Breast epithelium (tissue), 4 donors: ENCODE data around the gene SFXN5. TPM values are rescaled to one million over a fixed set of nuclear protein-coding genes. Genes with fewer than 3 reads are reported as not detected.

Experiments
- DNase-seq, 2 donors: peaks; one replicate each; pipeline ENCODE4 v3.0.0-alpha.2; 2019; ENCODE audit warnings: low spot score in 2 of 2
- H3K27ac ChIP-seq, 2 donors: fragments of 200-600 bp; sonication (generic) in 1 of 2; one replicate each; pipeline ENCODE4 v1.5.1; 2016 to 2019; ENCODE audit warnings: mild to moderate bottlenecking in 1 of 2
- H3K27me3 ChIP-seq, 2 donors: fragments of 200-600 bp; sonication (generic) in 1 of 2; one replicate each; pipeline versions ENCODE4 v1.5.1 to v1.6.0; 2017 to 2019; ENCODE audit warnings: control low read depth in 1 of 2, mild to moderate bottlenecking in 1 of 2
- H3K36me3 ChIP-seq: fragments of 200-600 bp; one replicate; pipeline ENCODE4 v1.5.1; 2019
- H3K4me1 ChIP-seq, 2 donors: fragments of 200-600 bp; sonication (generic); one replicate each; pipeline ENCODE4 v1.5.1; 2016 to 2019; ENCODE audit warnings: control low read depth in 1 of 2
- H3K4me3 ChIP-seq, 3 donors: fragments of 200-600 bp; sonication (generic); 1 replicate in 2 of 3; 2 replicates in 1 of 3; pipeline ENCODE4 v1.5.1; 2016 to 2019; ENCODE audit warnings: mild to moderate bottlenecking in 3 of 3, moderate library complexity in 2 of 3
- H3K9me3 ChIP-seq, 2 donors: fragments of 200-600 bp; sonication (generic) in 1 of 2; one replicate each; pipeline ENCODE4 v1.5.1; 2016 to 2019; ENCODE audit warnings: control low read depth in 1 of 2
- POLR2A ChIP-seq: fragments of 450-650 bp; IDR thresholded peaks from one replicate; pipeline ENCODE4 v1.6.1; 2016; ENCODE audit warnings: antibody characterized with exemption, mild to moderate bottlenecking, moderate library complexity
- POLR2AphosphoS5 ChIP-seq, 3 donors: sonication (generic); formaldehyde crosslinking; IDR thresholded peaks; one replicate each; pipeline ENCODE4 v1.6.1; 2017; ENCODE audit warnings: antibody characterized with exemption in 3 of 3
- intact Hi-C: fragments of 100-400 bp; cut with DNase I; formaldehyde crosslinking; loops from one replicate; pipeline ENCODE4 v1.15.1; 2023; ENCODE audit warnings: low total_unique reads
- total RNA-seq, 3 donors: library from RNA; depleted of rRNA; stranded (reverse); fragments of >200 nt; gene quantifications; one replicate each; pipeline ENCODE4 v1.1.0, GENCODE V29; 2016
- TF ChIP-seq, protein P1 (sequence below), 3 donors: fragments of 450-650 bp; IDR thresholded peaks; one replicate each; pipeline ENCODE4 v1.5.1; 2016 to 2017; ENCODE audit warnings: antibody characterized with exemption in 3 of 3, mild to moderate bottlenecking in 3 of 3, moderate library complexity in 3 of 3

SFXN5 gene
- total RNA-seq, 3 donors from 2014 or later = 6.7 to 19.6 (median 12.8) TPM

DNA sequence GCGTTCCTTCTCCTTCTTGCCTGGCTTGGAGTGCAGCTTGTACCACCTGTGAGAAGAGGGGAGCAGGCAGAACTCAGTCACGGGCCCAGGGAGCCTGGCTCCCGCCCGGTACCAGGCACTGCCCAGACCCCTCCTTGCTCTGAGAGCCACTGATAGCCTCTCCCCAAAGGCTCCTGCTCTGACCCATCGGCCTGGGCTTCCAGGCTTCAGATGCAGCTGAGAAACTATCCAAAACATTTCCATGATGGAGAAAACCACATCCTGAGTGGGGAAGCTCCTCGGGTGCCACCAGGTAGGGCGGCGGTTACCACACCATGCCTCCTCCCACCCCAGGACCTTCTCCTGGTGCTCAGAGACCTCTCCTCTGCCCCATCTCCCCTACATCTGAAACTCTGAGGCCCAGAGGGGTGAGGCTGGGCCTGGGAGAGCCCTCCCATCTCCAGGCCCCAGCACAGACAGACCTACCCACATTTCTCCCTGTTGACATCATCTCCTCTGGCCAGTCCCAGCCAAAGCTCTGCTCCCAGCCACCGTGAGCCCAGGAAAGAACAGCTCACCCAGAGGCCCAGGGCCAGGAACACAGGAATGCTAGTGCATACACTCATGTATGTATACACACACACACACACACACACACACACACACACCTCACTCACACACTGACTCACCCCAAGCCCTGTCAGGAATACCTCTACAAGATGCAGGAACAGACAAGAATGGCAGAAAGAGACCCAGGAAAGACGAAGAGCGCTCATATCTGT, 17.9 kb upstream of the SFXN5 start:
- H3K27me3 ChIP-seq = no peaks in the 10 kb centered on the region
- H3K36me3 ChIP-seq = no peaks in the 10 kb centered on the region
- no peaks in the 10 kb centered on the region for H3K9me3 ChIP-seq
- no peak for TF ChIP-seq POLR2AphosphoS5 (IDR thresholded peaks at IDR 0.05)
- TF ChIP-seq POLR2A = no peak
- TF ChIP-seq, protein P1, sequence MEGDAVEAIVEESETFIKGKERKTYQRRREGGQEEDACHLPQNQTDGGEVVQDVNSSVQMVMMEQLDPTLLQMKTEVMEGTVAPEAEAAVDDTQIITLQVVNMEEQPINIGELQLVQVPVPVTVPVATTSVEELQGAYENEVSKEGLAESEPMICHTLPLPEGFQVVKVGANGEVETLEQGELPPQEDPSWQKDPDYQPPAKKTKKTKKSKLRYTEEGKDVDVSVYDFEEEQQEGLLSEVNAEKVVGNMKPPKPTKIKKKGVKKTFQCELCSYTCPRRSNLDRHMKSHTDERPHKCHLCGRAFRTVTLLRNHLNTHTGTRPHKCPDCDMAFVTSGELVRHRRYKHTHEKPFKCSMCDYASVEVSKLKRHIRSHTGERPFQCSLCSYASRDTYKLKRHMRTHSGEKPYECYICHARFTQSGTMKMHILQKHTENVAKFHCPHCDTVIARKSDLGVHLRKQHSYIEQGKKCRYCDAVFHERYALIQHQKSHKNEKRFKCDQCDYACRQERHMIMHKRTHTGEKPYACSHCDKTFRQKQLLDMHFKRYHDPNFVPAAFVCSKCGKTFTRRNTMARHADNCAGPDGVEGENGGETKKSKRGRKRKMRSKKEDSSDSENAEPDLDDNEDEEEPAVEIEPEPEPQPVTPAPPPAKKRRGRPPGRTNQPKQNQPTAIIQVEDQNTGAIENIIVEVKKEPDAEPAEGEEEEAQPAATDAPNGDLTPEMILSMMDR (IDR thresholded peaks at IDR 0.05) = no peak
- peak overlapping the region; percentile 8 to 48 for H3K27ac ChIP-seq
- DNase-seq = no peak
- H3K4me3 ChIP-seq = no peak overlapping the region
- intact Hi-C loops = loop anchor here (2.0 to 10.0 kb wide), 2 partner anchors 25 to 85 kb away; no protein-coding TSS in a partner anchor
- H3K4me1 ChIP-seq = no peaks in the 10 kb centered on the region

DNA sequence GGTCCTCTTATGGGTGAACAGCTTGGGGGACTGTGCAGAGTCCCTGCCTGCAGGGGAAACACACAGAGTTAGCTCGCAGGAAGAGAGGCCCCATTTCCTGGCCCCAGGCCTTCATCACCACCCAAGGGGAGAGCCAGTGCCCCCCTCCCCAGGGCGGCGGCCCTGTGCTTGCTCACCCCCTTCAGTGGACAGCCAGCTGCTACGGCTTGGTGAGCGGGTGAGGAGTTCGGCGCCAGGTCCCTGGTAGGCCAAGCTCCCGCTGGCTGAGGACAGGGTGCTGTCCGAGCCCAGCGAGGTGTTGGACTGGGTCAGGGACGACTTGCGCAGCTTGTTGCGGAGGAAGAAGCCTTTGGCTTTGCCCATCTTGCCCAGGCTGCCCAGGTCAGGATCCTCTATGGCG, 17.2 kb upstream of the SFXN5 start:
- TF ChIP-seq, protein P1 (IDR thresholded peaks at IDR 0.05) = no peak
- TF ChIP-seq POLR2A = no peak
- TF ChIP-seq POLR2AphosphoS5 (IDR thresholded peaks at IDR 0.05) = no peak
- intact Hi-C loops = loop anchor here (2.0 to 10.0 kb wide), 2 partner anchors 26 to 86 kb away; no protein-coding TSS in a partner anchor
- Histone ChIP-seq H3K27ac (no peak overlapping the region), H3K9me3 (no peaks in the 10 kb centered on the region), H3K4me3 (no peak overlapping the region), H3K27me3 (no peaks in the 10 kb centered on the region), H3K36me3 (no peaks in the 10 kb centered on the region), H3K4me1 (no peaks in the 10 kb centered on the region)
- DNase-seq = no peak

DNA sequence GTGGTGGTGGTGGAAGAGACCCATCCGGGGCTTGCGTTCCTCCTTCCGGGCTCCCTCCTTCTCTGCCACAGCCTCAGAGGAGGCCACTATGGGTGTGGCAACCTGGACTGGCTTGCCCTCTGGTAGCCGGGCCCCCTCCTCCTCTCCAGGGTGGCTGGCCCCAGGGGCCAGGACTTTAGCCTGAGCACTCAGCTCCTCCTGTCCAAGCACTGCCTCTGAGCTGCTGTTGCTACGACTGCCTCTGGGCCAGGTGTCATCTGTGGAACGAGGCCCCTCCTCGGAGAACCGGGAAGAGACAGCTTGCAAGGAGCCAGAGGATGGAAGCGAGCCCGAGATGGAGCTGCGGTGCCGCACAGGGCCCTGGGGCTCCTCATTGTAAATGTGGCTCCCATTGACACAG, 16.7 kb upstream of the SFXN5 start:
- H3K4me3 ChIP-seq = no peak overlapping the region
- no peaks in the 10 kb centered on the region for H3K27me3 ChIP-seq
- no peak overlapping the region for H3K27ac ChIP-seq
- TF ChIP-seq POLR2AphosphoS5 (IDR thresholded peaks at IDR 0.05) = no peak
- TF ChIP-seq POLR2A = no peak
- TF ChIP-seq, protein P1 (IDR thresholded peaks at IDR 0.05) = no peak
- DNase-seq = no peak
- H3K4me1 ChIP-seq = no peaks in the 10 kb centered on the region
- intact Hi-C loops = loop anchor here (2.0 to 10.0 kb wide), 2 partner anchors 27 to 87 kb away; no protein-coding TSS in a partner anchor
- no peaks in the 10 kb centered on the region for H3K9me3 ChIP-seq
- no peaks in the 10 kb centered on the region for H3K36me3 ChIP-seq

DNA sequence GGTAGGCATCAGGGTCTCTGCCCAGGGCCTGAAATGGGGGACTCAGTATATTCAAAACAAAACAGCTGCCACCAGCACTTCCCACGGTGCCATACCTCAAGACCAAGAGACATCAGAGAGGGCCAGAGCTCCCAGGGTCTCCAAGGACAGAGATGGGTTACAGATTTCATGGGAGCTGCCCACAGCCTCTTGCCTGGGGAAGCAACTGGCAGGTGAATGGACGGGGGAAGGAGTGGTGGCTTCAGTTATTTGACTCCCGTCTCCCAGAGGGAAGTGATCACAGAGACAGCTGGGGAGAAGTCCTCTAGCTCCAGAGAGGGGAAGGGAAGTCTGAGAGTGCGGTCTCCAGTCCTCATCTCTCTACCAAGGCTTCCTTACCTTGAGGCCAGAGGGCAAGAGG, 15.8 kb upstream of the SFXN5 start:
- Histone ChIP-seq H3K27me3 (no peaks in the 10 kb centered on the region), H3K27ac (no peak overlapping the region), H3K4me1 (no peaks in the 10 kb centered on the region), H3K9me3 (no peaks in the 10 kb centered on the region), H3K36me3 (no peaks in the 10 kb centered on the region), H3K4me3 (no peak overlapping the region)
- DNase-seq = no peak
- intact Hi-C loops = loop anchor here (10.0 kb wide), 1 partner anchor 87 kb away; no protein-coding TSS in a partner anchor
- TF ChIP-seq POLR2AphosphoS5 (IDR thresholded peaks at IDR 0.05) = no peak
- TF ChIP-seq POLR2A = no peak
- TF ChIP-seq, protein P1 (IDR thresholded peaks at IDR 0.05) = no peak

DNA sequence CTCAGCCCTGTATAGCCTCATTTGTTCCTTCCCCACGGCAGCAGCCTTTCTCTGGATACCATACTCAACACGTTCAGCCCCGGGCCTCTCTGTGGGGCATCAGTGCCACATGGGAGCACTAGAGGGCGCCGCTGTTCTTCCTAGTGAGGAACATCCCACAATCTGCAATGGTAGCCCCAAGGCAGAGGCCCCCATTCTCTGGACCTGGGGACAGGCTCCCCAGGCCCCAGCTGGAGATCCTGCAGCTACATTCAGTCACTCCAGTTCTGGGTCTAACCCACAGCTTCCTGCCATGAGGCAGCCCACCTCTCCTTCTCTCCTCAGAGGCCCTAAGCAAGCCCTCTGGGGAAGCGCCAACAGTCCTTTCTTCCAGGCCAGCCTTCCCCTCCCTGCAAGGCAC, 14.2 kb upstream of the SFXN5 start:
- Histone ChIP-seq H3K36me3 (no peaks in the 10 kb centered on the region), H3K4me1 (no peaks in the 10 kb centered on the region), H3K4me3 (no peak overlapping the region), H3K27me3 (no peaks in the 10 kb centered on the region), H3K9me3 (no peaks in the 10 kb centered on the region), H3K27ac (no peak overlapping the region)
- intact Hi-C loops = loop anchor here (10.0 kb wide), 1 partner anchor 89 kb away; no protein-coding TSS in a partner anchor
- peak in 1 of 2 donors; percentile 60 for DNase-seq
- TF ChIP-seq, protein P1 (IDR thresholded peaks at IDR 0.05) = peak; percentile 30 to 73 (median 67)
- no peak for TF ChIP-seq POLR2A
